MM.1S (cell line): ENCODE measurements around the gene LRRIQ4.

ENCODE experiments used
- DNase-seq: peaks from one replicate; pipeline ENCODE4 v3.0.0-alpha.2; 2015
- H2AFZ ChIP-seq: fragments of 300-600 bp; sonication (generic); 2 replicates; pipeline ENCODE4 v1.6.0; 2016; ENCODE audit warnings: antibody characterized with exemption, low read length
- H3F3A ChIP-seq: fragments of 300-600 bp; sonication (generic); 2 replicates; pipeline ENCODE4 v1.6.1; 2016; ENCODE audit warnings: mild to moderate bottlenecking, antibody characterized with exemption, low read length, moderate library complexity, mixed read lengths; ENCODE audit not compliant: insufficient read depth
- H3K27ac ChIP-seq: fragments of 300-600 bp; sonication (generic); 2 replicates; pipeline ENCODE4 v1.5.1; 2016; ENCODE audit warnings: mild to moderate bottlenecking, low read length
- H3K27me3 ChIP-seq: fragments of 300-600 bp; sonication (generic); replicated peaks from 2 replicates; pipeline ENCODE4 v1.6.0; 2016; ENCODE audit warnings: low read length; ENCODE audit not compliant: insufficient read depth
- H3K36me3 ChIP-seq: fragments of 300-600 bp; sonication (generic); replicated peaks from 2 replicates; pipeline ENCODE4 v1.6.1; 2016; ENCODE audit warnings: mild to moderate bottlenecking, low read length, mixed read lengths; ENCODE audit not compliant: insufficient read depth
- H3K4me1 ChIP-seq: fragments of 300-600 bp; sonication (generic); 2 replicates; pipeline ENCODE4 v1.6.1; 2016; ENCODE audit warnings: low read length, mixed read lengths
- H3K4me2 ChIP-seq: fragments of 300-600 bp; sonication (generic); 2 replicates; pipeline ENCODE4 v1.6.0; 2016; ENCODE audit warnings: low read depth, low read length
- H3K4me3 ChIP-seq: fragments of 300-600 bp; sonication (generic); 2 replicates; pipeline ENCODE4 v1.5.1; 2016; ENCODE audit warnings: low read length, mixed read lengths
- H3K79me2 ChIP-seq: fragments of 300-600 bp; sonication (generic); 2 replicates; pipeline ENCODE4 v1.6.1; 2016; ENCODE audit warnings: mixed run types, low read length, mixed read lengths
- H3K9ac ChIP-seq: fragments of 300-600 bp; sonication (generic); 2 replicates; pipeline ENCODE4 v1.6.1; 2016; ENCODE audit warnings: low read length, mixed read lengths
- H3K9me2 ChIP-seq: fragments of 300-600 bp; sonication (generic); replicated peaks from 2 replicates; pipeline ENCODE4 v1.6.1; 2016; ENCODE audit warnings: mild to moderate bottlenecking, low read length, mixed read lengths; ENCODE audit not compliant: insufficient read depth
- H3K9me3 ChIP-seq: fragments of 300-600 bp; sonication (generic); replicated peaks from 2 replicates; pipeline ENCODE4 v1.6.1; 2016; ENCODE audit warnings: mild to moderate bottlenecking, low read length, mixed read lengths; ENCODE audit not compliant: insufficient read depth
- H4K20me1 ChIP-seq: fragments of 300-600 bp; sonication (generic); 2 replicates; pipeline ENCODE4 v1.6.1; 2016; ENCODE audit warnings: mild to moderate bottlenecking, low read length, moderate library complexity, mixed read lengths; ENCODE audit not compliant: insufficient read depth
- CTCF ChIP-seq: fragments of 300-600 bp; sonication (generic); IDR thresholded peaks from 2 replicates; pipeline ENCODE4 v1.5.1; 2016; ENCODE audit warnings: antibody characterized with exemption, low read length, mixed read lengths
- EZH2 ChIP-seq: fragments of 300-600 bp; sonication (generic); optimal IDR thresholded peaks from 2 replicates; pipeline ENCODE3; 2017; ENCODE audit warnings: low read depth, mild to moderate bottlenecking, antibody characterized with exemption, low read length, mixed read lengths
- EZH2phosphoT487 ChIP-seq: fragments of 300-600 bp; sonication (generic); IDR thresholded peaks from 2 replicates; pipeline ENCODE4 v1.6.1; 2018; ENCODE audit warnings: antibody characterized with exemption, low read length

LRRIQ4 gene

GRCh38 chr3:169780742-169781141, 31.9 kb upstream of the LRRIQ4 start:
- Histone ChIP-seq H3K9ac (no peak overlapping the region), H4K20me1 (peaks cover 4% of the 10 kb centered on the region; the same call in 1 of the 2 replicates), H3K79me2 (peaks cover 39% of the 10 kb centered on the region), H3F3A (no peaks in the 10 kb centered on the region), H3K4me2 (no peak overlapping the region), H3K27ac (no peak overlapping the region), H3K9me2 (no peaks in the 10 kb centered on the region), H3K36me3 (peaks cover 22% of the 10 kb centered on the region; the same call in 1 of the 2 replicates), H3K27me3 (no peaks in the 10 kb centered on the region), H2AFZ (no peak overlapping the region), H3K4me3 (no peak overlapping the region), H3K9me3 (no peaks in the 10 kb centered on the region), H3K4me1 (0 out of 2 replicates have a peak, but pooled peaks cover under 1% of the 10 kb centered on the region)
- TF ChIP-seq EZH2phosphoT487 (no peak), EZH2 (no peak), CTCF (no peak)
- no peak for DNase-seq

- Histone ChIP-seq H3K27me3 (no peaks in the 10 kb centered on the region), H3K9me2 (no peaks in the 10 kb centered on the region), H3K79me2 (peaks cover 33% of the 10 kb centered on the region), H4K20me1 (no peaks in the 10 kb centered on the region), H3F3A (no peaks in the 10 kb centered on the region), H3K4me1 (no peaks in the 10 kb centered on the region), H2AFZ (no peak overlapping the region), H3K4me2 (no peak overlapping the region), H3K9me3 (no peaks in the 10 kb centered on the region), H3K36me3 (peaks cover 26% of the 10 kb centered on the region; the same call in 1 of the 2 replicates), H3K9ac (no peak overlapping the region), H3K27ac (no peak overlapping the region), H3K4me3 (no peak overlapping the region)
- DNase-seq, result no peak
- TF ChIP-seq EZH2phosphoT487, result no peak
- no peak for TF ChIP-seq EZH2
Measured at GRCh38 chr3:169781209-169781855, 31.3 kb upstream of the LRRIQ4 start.

DNA sequence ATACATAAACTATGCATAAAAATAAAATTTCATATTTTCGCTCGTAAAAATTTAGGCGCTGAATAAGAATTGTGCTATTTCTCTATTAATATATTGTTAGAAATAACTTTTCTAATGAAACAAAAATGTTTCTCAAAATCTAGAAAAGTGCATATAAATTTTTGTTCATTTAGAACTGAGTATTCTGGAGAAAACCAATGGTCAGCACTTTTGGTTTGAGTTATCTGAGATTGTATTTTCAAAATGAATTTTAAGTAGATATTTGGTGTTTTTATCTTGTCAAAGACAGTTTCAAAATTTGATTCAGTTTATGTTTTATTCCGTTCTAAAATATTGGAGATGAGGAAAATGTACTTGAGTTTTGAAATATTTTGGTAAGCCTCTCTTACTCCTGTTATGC, 25.6 kb upstream of the LRRIQ4 start:
- no peak for TF ChIP-seq EZH2phosphoT487
- no peak for TF ChIP-seq CTCF
- TF ChIP-seq EZH2, result no peak
- H4K20me1 ChIP-seq, result no peaks in the 10 kb centered on the region
- no peak overlapping the region for H3K27ac ChIP-seq
- no peak for DNase-seq
- H3K9ac ChIP-seq, result no peak overlapping the region
- H3K79me2 ChIP-seq, result no peaks in the 10 kb centered on the region
- no peaks in the 10 kb centered on the region for H3F3A ChIP-seq
- no peaks in the 10 kb centered on the region for H3K9me3 ChIP-seq
- no peak overlapping the region for H3K4me3 ChIP-seq
- H3K27me3 ChIP-seq, result no peaks in the 10 kb centered on the region
- no peak overlapping the region for H2AFZ ChIP-seq
- H3K36me3 ChIP-seq, result peaks cover 26% of the 10 kb centered on the region; the same call in 1 of the 2 replicates
- H3K4me2 ChIP-seq, result no peak overlapping the region
- no peaks in the 10 kb centered on the region for H3K4me1 ChIP-seq
- H3K9me2 ChIP-seq, result no peaks in the 10 kb centered on the region

DNA sequence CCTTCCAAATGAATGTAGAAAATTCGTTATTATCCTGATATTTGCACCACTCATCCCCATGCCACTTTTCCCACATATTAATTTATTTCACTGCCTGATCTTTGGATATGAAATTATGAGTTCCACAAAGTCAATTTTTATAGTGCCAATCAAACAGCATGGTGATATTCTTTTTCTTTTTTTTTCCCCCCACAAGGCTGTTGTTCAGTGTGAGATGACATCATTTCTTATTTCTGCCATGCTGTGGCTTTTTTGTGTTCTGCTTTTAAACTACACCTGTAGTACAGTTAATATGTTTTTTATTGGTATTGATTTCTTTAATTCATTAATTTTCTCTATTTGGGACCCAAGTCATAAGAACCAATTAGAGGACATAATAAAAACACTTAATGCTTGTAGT, 24.9 kb upstream of the LRRIQ4 start:
- H3K4me3 ChIP-seq, result no peak overlapping the region
- H3K4me2 ChIP-seq, result no peak overlapping the region
- H3K9ac ChIP-seq, result no peak overlapping the region
- H3K27me3 ChIP-seq, result no peaks in the 10 kb centered on the region
- H3K36me3 ChIP-seq, result peaks cover 24% of the 10 kb centered on the region; the same call in 1 of the 2 replicates
- H3K27ac ChIP-seq, result no peak overlapping the region
- no peaks in the 10 kb centered on the region for H3K9me3 ChIP-seq
- no peaks in the 10 kb centered on the region for H3K4me1 ChIP-seq
- TF ChIP-seq CTCF, result no peak
- TF ChIP-seq EZH2, result no peak
- no peak for TF ChIP-seq EZH2phosphoT487
- no peaks in the 10 kb centered on the region for H3K9me2 ChIP-seq
- DNase-seq, result no peak
- H2AFZ ChIP-seq, result no peak overlapping the region
- H3F3A ChIP-seq, result no peaks in the 10 kb centered on the region
- no peaks in the 10 kb centered on the region for H3K79me2 ChIP-seq
- no peaks in the 10 kb centered on the region for H4K20me1 ChIP-seq
